Muscle of back (tissue), 11 donors: ENCODE data around the gene SUN5. TPM values are rescaled to one million over a fixed set of nuclear protein-coding genes. Genes with fewer than 3 reads are reported as not detected.
"Not testable (repeated sequence)": the region's sequence is repeated elsewhere in the genome, so short reads cannot be mapped to it uniquely, and the experiment has no call there.

Experiments
- DNase-seq, 3 donors: peaks; one replicate each; pipeline versions ENCODE4 v3.0.0 to v3.0.0-alpha.2; 2013
- polyA plus RNA-seq, 10 donors: library from polyadenylated mRNA; unstranded; fragments of 120-200 nt; gene quantifications; one replicate each; pipeline ENCODE4 v1.2.1, GENCODE V29; 2013; ENCODE audit not compliant: insufficient read length in 10 of 10

Gene SUN5
- polyA plus RNA-seq, 10 donors = not detected

DNA sequence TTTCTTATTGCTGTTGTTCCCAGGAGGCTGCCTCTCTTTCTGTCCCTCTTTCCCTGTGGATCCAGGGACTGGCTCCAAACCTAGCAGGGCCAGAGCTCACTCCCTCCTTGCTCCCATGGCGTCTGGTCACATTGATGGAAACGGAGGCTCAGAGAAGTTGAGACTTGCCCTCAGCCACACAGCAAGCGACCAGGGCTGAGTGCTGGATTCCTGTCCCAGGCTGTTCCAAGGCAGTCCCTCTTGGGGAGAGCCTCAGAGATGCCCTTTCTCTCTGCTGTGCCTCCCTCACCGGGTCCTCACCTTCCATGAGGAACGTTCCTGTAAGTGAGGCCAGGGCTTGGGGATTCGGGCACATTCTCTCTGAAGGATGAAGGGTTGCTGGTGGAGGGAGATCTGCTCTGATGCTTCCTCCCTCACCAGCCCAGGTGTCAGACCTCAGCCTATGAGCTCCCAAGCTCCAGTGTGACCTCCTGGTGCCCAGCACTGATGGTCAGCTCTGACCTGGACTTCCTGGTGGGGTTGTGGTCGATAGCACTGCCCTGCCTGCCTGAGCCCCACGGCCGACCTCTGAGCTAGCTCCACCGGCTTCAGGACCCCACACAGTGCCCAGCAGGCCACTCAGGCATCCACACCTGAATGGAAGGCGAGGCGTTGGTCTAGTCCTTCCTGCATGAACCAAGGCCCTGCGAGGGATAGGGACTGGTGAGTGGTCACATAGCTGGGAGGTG is 26.8 kb downstream of the SUN5 start:
- DNase-seq = no peak

DNA sequence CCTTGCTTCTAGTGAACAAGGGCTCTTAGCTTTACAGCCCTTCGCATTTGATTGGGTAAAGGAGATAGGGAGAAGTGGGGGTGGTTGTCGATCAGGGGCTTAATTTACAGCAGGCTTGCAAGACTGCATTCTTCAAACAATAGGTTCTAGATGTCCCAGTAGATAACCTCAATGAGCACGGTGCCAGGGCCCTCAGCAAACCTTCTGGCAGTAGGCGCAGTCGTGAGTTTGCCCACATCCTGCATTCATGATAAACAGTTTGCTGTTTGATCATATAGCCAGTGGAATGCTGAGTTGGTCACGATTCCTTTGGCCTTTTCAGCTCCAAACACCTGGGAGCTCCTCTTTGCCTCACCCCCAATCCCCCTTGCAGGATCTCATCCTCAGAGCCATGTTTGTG is 27.5 kb downstream of the SUN5 start:
- DNase-seq = no peak

DNA sequence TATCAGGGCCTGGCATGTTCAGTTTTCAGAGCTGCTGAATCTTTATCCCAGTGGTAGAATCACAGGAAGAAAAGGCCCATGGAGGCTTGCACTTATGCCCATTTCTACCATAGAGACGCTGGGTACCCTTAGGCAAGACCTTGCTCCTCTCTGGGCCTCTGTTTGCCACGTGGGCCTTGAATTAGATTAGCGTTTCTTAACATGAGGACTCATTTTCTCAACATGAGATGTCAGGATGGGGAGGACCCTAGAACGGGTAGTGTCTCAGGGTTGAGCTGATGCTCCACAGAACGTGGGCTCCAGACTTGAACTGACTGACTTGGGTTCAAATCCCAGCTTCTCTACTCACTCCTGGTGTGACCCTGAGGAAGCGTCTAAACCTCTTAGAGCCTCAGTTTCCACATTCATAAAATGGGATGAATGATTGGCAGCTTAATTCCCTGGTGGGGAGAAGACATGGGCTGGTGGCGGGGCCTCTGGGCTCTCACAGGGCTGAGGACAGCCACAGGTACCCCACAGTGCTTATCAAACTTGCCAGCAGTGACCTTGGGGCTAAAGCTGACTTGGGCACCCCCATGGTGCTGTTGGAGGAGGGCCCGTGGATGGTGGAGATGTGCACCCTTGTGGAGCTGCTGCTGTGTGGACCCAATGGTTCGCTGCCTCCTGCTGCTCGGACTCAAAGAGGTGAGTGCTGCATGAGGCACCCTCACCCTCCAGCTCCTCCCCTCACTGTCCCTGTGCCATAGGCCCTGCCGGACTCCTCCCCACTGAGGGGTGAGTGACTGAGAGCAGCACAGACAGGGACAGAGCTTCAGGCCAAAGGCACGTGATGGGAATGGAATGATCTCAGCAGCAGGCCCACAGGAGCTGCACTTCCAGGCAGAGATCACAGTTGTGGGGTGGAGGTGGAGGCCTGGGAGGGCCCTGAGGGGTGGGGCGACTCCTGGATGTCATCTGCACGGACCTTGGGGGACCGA is 28.2 kb downstream of the SUN5 start:
- DNase-seq = no peak

DNA sequence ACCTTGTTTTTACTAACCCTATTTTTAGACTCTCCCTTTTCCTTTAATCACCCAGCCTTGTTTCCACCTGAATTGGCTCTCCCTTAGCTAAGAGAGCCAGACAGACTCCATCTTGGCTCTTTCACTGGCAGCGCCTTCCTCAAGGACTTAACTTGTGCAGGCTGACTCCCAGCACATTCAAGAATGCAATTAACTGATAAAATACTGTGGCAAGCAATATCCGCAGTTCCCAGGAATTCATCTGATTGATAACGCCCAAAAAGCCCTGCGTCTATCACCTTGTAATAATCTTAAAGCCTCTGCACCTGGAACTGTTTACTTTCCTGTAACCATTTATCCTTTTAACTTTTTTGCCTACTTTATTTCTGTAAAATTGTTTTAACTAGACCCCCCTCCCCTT is 29.1 kb downstream of the SUN5 start:
- not testable (repeated sequence) for DNase-seq

DNA sequence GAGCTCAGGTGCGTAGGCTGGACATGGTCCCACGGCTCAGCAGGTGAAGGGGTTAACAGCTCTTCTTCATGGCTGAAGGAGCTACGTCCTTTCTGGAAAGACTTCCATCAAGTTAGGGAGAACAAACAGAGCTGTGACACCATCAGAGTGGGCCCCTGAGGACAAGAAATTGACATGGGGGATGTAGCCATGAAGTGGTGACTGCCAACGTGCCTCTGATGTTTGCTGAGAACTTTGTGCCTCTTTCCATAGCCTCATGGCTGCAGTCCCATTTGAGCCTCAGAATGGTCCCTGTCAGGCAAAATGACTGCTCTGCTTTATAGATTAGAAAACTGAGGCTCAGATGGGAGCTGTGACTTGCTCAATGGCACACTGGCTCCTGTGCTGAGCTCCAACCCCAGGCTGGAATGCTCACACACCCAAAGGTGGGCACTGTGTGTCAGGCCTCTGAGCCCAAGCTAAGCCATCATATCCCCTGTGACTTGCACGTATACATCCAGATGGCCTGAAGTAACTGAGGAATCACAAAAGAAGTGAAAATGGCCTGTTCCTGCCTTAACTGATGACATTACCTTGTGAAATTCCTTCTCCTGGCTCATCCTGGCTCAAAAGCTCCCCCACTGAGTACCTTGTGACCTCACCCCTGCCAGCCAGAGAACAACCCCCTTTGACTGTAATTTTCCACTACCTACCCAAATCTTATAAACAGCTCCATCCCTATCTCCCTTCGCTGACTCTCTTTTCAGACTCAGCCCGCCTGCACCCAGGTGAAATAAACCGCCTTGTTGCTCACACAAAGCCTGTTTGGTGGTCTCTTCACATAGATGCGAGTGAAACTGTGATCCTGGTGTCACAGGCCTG is 29.8 kb downstream of the SUN5 start:
- DNase-seq = not testable (repeated sequence)

DNA sequence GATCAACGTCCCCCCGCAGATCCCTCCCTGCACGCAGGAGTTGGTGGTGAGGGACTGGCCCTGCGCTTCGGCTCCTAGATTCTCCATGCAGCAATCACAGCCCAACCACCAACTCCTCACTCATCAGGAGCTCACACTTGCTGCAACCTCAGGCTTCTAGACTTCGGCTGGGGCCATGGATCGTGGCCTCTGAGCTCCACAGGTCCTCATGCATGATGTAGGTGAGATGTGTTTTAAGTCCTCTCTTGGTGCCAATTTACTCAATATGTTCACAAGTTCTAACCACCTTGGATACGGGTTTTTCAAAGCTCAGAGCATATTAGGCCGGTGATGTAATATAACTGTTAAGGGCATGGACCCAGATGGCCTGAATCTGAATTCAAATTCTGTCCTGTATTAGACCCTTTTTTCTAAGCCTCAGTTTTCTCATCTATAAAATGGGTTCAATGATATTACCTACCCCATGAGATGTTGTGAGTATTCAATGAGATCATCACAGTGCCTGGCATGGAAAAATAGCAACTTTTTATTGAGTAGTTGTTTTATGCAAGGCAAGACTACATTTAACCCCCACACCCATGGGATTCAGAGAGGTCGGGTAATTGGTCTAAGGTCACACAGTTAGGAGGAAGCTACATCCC is 31.0 kb downstream of the SUN5 start:
- DNase-seq = no peak

DNA sequence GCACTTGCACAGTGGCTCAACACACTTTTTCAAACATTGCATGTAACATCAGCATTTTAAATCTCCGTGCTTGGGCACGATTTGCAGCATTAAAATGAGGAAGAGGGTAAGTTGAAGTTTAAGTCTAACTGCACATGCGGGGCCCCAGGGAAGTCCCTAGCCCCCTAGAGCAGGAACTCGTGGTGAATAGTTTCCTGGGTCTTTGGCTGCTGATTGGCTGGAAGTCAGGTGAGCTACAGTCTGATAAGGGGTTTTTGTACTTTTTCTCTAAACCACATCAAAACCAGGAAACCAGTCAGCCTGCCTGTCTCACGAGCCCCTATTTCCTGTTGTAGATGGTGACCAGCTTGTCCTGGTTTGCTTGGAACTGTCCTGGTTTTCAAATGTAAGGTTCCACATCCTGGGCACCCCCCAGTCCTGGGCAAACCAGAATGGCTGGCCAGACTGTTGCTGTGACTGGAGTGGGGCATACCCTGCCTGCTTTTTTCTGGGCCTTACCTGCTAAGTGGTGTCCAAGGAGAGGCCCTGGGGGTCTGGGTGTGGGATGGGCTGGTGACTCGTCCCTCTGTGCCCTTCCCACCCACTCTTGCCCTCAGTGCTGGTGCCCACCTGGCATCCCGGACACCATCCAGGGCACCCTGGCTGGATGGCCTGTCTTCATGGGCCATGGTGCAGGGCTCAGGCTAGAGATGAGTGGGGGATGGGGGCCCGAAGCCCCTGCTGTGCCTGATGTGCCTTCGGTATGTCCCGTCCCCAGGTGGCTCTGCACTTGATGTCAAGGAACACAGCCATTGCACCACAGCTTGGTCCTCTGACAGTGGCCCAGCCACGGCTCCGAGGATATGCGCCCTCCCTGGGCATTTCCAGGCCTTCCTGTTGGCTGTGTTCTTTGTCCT is 31.8 kb downstream of the SUN5 start:
- peak; percentile 3 to 20 (median 15) for DNase-seq

DNA sequence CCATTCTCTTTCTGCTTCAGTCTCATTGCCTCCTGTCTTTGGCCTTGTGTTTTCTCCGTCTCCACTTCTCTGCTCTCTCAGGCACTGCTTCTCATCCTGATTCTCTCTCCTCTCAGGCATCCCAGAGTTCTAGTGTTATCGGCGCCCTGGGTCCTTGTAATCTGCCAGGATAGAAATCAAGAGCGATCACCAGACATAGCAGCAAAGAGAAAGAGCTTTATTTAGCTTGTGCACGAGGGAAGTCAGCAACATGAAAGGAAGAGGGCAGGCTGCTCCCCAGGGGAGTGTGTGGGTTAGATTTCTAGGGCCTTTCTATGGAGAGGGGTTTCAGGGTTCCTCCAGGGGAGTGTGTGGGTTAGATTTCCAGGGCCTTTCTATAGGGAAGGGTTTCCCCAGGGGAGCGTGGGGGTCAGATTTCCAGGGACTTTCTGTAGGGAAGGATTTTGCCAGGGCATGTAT is 32.5 kb downstream of the SUN5 start:
- peak in 2 of 3 donors; percentile 3 to 24 for DNase-seq

DNA sequence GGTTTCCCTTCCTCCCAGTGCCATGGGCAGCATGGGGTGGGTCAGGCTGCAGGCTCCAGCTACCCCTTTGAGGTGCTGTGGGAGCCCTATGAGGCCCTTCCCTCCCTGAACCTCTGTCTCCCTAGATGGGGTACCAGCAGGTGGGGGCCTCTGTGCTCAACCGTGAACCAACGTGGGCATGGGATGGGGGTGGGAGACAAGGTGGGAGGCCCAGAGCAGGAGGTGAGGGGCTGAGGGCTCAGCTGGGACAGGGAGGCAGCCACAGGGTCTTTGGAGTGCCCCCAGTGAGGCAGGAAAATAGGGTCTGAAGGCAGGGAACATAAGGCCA is 33.3 kb downstream of the SUN5 start:
- no peak for DNase-seq

DNA sequence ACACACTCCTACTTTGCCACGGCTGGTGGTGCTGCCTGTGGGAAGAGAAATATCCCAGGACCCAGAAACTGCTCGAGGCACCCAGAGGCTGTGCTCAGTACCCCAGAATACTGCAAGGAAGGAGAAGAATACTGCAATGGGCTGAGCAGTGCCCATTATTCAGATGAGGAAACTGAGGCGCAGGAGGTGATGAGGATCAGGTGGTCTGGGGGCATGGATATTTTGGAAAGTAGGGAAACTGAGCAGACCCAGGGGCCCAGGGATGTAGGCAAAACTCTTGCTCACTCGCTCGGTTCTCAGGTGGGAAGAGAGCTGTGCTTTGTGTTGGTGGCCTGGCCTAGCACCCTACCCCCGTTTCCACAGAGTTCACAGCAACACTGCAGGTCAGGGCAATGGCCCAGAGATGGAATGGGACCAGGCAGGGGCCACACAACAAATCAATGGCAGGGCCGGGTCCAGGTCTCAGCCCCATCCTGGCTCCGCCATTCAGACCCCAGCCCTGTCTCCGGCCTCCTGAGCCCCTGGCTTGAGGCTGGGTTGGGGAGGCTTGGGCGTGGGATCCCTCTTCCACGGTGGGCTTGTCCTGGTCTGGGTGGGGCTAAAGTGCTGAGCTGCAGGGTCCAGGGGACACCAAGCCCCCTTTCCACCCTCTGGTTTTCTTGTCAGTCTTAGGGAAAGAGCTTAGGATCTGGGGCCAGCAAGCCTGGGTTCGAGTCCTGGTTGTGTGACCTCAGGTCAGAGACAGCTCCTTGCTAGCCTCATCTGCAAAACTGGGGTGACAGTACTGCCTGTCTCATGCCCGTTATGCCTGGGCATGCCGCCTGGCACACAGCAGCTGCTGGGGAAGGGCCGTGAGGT is 33.9 kb downstream of the SUN5 start:
- DNase-seq = no peak

DNA sequence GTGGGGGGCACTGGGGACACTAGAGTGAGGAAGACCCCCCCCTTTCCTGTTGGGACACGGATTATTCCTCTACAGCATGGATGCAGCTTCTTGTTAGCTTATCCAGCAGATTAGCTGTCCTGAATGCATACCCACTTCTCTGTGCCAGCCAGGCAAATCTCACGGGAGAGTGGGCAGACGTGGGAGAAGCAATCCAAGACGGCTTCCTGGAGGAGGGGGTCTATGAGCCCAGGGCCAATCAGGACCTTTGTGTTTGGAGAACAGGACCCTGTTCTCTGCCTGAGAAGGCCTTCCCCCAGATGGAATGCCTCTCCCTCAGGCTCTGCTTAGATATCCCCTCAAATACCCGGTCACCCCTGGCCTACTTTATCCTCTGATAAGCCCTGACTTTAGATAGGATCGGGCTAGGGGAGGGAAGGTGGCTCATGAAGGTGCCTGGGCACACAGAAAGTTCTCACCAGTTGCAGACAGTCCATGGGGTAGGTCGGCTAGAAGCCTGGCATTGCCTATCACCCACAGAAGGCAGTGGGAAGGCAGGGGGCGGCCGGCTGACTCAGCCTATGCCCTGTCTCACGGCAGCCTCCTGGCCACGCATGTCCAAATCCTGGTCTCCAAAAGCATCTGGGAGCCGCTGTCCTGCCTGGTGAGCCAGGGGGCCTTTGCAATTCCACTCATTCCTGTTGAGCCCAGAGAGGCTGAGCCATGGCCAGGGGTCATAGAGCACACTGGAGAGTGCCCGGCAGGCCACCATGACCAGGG is 34.7 kb downstream of the SUN5 start:
- DNase-seq = no peak

DNA sequence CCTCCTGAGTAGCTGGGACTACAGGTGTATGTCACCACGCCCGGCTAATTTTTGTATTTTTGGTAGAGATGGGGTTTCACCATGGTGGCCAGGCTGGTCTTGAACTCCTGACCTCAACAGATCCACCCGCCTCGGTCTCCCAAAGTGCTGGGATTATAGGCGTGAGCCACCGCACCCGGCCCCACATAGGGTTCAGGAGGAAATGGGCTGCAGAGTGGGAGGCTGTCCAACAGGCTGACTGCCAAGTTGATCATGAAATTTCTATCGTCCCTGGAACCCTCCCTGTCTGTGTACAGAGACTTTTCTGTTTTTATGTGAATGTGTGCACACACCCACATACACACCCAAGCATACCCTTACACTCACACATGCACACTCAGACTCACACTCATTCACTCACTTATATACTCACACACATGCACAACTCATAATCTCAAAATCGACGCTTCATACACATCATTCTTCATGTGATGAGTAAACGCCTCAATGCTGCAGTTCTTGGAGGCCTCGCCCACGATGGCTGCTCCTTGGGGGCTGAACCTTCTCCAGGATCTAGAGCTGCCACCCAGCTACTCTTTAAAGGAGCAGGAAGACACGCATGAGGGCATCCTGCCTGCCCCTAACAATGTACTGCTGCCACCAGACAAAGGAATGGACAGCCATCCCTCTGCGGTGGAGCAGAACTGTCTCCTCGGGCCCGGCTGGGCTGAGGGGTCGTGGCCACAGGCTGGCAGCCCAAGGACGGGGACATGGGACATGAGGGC is 35.6 kb downstream of the SUN5 start:
- no peak for DNase-seq

DNA sequence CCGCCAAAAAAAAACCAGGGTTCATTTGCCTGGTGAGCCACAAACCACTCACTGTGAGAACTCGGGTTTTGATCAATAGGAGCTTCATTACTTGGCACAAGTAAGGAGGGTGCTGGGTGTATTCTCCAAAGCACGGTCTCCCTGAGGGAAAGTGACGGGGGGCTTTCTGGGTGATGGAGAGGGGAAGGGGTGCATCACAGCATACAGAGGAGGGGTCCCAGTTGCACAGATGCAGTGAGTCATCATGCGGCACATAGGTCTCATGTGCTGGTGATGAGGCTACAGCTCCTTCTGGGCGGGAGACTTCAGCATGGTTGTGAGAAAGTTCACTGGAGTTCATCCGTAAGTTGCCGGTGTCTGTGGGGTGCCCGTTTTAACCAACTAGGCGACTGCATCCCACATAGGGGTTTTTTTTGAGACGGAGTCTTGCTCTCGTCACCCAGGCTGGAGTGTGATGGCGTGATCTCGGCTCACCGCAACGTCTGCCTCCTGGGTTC is 36.2 kb downstream of the SUN5 start:
- no peak for DNase-seq

DNA sequence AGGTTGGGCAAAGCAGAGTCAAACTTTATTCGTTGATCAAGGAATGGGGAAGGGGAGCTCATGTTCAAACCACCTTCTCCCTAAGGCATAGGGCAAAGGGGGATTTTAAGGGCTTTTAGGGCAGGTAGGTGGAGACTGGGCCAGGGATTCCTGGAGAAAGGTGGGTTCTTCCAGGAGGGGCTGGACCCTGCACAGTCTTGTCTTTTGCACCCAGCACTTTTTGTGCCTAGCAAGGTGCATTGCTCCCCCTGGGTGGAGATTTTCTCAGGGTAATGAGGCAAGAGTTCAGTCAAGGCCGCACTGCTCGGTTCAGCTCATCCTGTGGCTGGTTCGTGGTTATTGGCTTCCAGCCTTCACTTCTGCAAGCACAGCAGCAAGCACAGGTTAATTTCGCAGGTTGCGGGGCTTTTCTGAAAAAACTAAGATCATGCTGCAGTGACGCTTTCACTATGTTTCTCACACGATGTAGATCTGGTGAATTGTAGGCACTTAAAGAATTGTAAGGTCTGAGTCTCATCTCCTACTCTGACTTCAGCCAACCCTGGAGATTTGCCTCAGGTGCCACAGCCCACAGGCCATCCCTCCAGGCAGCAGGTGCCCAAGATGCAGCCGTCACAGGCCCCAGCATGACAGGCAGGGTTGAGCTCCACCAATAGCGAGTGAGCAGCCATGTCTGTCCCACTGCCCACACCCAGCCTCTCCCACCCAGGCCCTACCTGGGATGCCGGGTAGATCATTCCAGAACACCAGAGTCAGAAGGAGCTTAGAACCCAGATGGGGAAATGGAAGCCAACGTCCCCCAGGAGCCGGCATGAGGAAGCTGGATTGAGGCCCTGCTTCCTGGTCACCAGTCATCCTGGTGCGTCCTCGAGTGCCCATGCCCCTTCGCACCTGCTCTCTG is 37.1 kb downstream of the SUN5 start:
- DNase-seq = no peak

DNA sequence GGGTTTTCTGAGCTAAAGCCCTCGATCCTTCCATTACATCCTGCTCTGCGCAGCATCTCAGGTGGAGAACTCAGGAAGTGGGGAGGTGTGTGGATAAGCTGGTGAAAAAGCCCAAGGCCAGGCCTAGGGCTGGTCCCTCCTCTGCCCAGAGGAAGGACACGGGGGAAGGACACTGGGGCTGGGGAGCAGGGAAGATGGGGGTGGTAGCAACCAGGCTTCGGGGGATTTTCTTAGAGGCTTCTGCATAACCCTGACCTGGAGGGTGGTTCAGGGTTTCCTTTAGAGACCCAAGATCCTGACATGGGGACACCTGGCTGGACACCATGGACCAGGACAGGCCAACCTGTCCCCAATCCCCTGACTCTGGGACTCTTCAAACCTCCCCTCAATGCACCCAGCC is 37.9 kb downstream of the SUN5 start:
- DNase-seq = no peak

DNA sequence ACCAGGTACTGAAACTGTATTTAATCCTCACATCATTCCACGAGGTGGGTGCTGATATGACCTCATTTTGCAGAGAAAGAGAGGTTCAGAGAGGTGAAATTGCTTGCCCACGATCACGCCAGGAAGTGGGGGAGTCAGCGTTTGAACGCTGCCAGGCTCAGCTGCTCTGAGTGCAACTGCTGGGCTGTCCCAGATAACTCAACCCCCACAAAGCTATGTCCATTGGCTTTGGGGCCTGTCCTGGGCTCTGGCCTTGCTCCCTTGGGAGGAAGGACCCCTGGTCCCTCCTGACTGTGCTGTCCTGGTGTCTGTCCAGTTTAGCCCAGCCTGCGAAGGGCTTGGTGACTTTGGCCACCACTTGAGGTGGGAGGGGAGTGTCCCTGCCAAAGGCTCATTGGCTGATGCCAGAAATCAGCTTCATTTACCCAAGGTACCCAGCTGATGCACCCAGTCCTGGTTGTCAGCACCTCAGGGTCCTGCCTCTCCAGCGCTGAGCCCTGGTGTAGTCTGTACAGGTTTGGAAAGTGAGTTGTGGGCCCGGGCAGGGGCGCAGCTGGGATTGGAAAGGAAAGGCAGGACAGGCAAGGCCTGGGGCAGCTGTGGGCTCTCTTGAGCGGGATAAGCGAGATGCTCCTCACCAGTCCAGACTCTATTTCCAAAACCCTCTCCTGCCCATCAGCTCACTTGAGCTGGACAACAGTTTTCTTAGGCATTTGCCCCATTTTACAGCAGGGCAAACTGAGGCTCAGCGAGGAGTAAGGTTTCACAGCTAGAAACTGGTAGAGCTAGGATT is 38.5 kb downstream of the SUN5 start:
- DNase-seq = no peak
